ENCODE data around the gene UPF3A. TPM values are rescaled to one million over a fixed set of nuclear protein-coding genes. Genes with fewer than 3 reads are reported as not detected.
"Not testable (repeated sequence)": the region's sequence is repeated elsewhere in the genome, so short reads cannot be mapped to it uniquely, and the experiment has no call there.

Gene UPF3A
- polyA plus RNA-seq, 5 donors, result 125 to 184 (median 154) TPM

GRCh38 chr13:114330086-114330485, 48.7 kb downstream of the UPF3A start:
- no peak for DNase-seq

DNA sequence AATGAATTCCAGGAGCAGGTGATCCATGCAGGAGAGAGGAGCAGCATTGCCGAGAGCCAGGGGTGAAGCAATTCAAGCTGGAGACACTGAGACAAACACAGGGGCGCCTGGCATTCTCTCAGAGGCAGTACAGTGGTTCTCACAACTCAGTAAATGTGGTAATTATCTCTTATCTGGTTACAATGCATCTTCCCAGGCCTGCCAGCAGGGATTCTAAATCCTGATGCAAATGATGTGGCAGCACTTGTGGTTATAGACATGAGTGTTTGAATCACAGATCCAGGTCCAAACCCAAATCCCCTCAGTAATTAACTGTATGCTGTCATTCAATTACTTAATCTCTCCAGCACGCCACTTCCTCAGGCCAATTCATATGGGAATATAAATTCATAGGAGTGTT, 52.5 kb downstream of the UPF3A start:
- DNase-seq, result not testable (repeated sequence)

- DNase-seq, result no peak
These were observed 53.1 kb downstream of the UPF3A start for GRCh38 chr13:114334305-114335053.

GRCh38 chr13:114336457-114336856, 55.1 kb downstream of the UPF3A start:
- not testable (repeated sequence) for DNase-seq

GRCh38 chr13:114338959-114339358, 57.6 kb downstream of the UPF3A start:
- DNase-seq, result no peak

DNA sequence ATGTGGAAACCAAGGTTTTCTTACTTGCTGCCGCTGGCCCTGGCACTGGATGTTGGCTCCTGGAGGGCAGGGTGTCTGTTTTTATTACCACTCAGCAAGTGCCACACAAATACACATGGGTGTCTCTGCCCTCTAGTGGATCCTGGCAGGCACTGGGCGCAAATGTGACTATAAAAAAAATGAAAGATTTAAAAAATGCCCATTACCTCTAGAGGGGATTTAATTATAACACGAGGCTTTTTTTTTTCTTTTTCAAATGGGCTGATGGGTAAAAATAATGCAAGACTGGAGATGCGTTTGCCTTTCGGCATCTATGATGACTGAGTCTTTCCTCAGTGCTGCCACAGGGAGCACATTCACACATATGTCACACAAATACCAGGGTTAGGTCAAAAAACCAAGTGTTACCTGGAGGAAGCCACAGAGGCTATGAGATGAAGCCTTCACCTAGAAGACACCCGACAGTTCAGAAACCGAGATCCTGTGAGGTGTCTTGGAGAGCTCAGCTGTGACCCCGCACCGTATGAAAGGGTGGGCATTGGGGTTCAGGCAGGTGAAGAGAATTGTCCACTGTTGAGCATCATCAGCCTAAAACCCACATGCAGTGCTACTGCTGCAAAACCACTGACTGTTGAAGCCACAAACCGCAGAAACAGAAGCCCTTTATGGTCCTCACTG, 58.6 kb downstream of the UPF3A start:
- DNase-seq, result no peak

DNA sequence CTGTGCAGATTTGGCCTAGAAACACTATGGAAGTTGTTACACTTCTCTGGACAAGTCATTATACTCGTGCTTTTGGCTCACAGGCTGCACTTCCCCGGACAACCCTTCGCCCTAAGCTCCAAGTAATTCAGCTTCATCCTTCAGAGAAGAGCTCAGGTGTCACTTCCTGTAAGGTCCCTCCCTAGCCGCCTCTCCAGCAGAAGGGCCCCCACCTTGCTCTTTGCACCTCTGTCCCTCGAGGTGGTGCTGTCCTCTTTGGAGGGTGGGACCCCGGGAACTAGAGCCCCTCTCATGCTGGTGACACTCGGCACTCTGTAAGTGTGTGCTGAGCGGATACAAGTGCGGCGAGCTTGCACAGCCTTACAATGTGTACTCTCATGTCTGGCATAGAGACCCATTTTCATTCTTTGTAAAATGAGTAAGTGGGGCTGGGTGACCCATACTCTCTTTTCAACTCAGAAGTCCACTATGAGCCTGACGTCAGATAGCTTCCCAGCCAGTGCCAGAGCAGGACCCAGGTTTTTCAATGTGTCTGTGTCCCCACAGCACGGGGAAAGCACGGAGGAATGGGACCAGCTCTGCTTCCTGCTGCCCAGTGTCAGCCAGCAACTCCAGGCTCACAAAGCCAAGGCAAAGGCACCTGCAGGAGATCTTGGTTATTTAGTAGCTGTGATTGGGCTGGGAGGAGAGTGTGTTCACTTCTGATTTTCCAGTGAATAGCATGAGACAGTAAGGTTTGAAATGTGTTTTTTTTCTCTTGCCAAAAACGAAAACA, 59.8 kb downstream of the UPF3A start:
- DNase-seq, result no peak

GRCh38 chr13:114347256-114347655, 65.9 kb downstream of the UPF3A start:
- DNase-seq, result not testable (repeated sequence)

DNA sequence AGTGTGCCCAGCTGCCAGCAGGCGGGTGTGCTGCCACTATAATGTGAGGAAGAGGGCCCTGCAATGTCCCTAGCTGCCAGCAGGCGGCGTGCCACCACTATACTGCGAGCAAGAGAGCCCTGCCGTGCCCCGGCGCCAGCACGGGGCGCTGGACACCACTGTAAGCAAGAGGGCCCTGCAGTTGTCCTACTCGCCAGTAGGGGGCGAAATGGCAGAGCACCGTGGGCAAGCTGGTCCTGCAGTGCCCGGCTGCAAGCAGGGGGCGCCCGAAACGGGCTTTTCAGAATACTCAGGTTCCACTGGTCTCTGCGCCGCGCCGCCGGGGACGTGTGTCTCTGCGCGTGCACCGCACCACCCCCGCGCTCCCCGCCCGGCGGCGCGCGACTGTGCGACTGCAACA, 71.4 kb downstream of the UPF3A start:
- DNase-seq, result not testable (repeated sequence)

- not testable (repeated sequence) for DNase-seq
These were observed 72.0 kb downstream of the UPF3A start for GRCh38 chr13:114353382-114353781.

Other genes starting within 250 kb of the UPF3A start
- 10 to 100 TPM; 10.5 to 14.4 (median 12.2) TPM for gene RASA3, start 149.0 kb upstream of the UPF3A start, polyA plus RNA-seq (ENCODE audit: insufficient read depth in 1 of 5, insufficient read length in 5 of 5, low replicate concordance in 1 of 5)
- gene CFAP97D2, start 102.3 kb upstream of the UPF3A start, polyA plus RNA-seq (ENCODE audit: insufficient read depth in 1 of 5, insufficient read length in 5 of 5, low replicate concordance in 1 of 5), result 1 to 10 TPM in 2 of 5 donors, under 1 TPM in 2, not detected in 1; 0.68 to 1.1 (median 0.90) TPM
- 100 to 1,000 TPM in 4 of 5 donors, 10 to 100 TPM in 1; 91.4 to 170 (median 129) TPM for gene CDC16, start 46.7 kb upstream of the UPF3A start, polyA plus RNA-seq (ENCODE audit: insufficient read depth in 1 of 5, insufficient read length in 5 of 5, low replicate concordance in 1 of 5)
- gene CHAMP1, start 32.9 kb downstream of the UPF3A start, polyA plus RNA-seq (ENCODE audit: insufficient read depth in 1 of 5, insufficient read length in 5 of 5, low replicate concordance in 1 of 5), result 10 to 100 TPM; 22.9 to 34.8 (median 24.2) TPM

All from right lung (tissue), 5 donors.